ENCODE data around the gene NRAS.

- TF ChIP-seq CTCF (IDR thresholded peaks at IDR 0.05) (no peak), USF2 (CRISPR knock-in tag; IDR thresholded peaks at IDR 0.05) (no peak), E2F4 (CRISPR knock-in tag; IDR thresholded peaks at IDR 0.05; ENCODE audit: borderline replicate concordance, low read depth) (no peak), FOXK1 (CRISPR knock-in tag; IDR thresholded peaks at IDR 0.05) (no peak)
These were observed 38.9 kb downstream of the NRAS start for GRCh38 chr1:114677691-114678090.
